Heart right ventricle (tissue), 16 donors: ENCODE results near the gene KRTAP5-1. TPM values are rescaled to one million over a fixed set of nuclear protein-coding genes. Genes with fewer than 3 reads are reported as not detected.

Experiments
- ATAC-seq, 8 donors: fragments of 200-7000 bp; cut with Tn5 transposase; one replicate each; pipeline ENCODE4 v1.9.1; 2020; ENCODE audit warnings: mild to moderate bottlenecking in 8 of 8, moderate library complexity in 8 of 8, moderate number of reproducible peaks in 1 of 8
- DNase-seq, 2 donors: peaks; one replicate each; pipeline ENCODE4 v3.0.0-alpha.2; 2020
- H3K27ac ChIP-seq, 10 donors: fragments of 200-600 bp; sonication (generic) in 2 of 10; one replicate each; pipeline versions ENCODE4 v1.5.0 to v1.8.0; 2020 to 2022; ENCODE audit warnings: mild to moderate bottlenecking in 3 of 10
- H3K27me3 ChIP-seq, 7 donors: fragments of 200-600 bp; one replicate each; pipeline ENCODE4 v1.8.0; 2021 to 2022; ENCODE audit warnings: mild to moderate bottlenecking in 2 of 7
- H3K36me3 ChIP-seq, 9 donors: fragments of 200-600 bp; sonication (generic) in 1 of 9; one replicate each; pipeline versions ENCODE4 v1.5.0 to v1.8.0; 2020 to 2022; ENCODE audit warnings: mild to moderate bottlenecking in 2 of 9
- H3K4me1 ChIP-seq, 9 donors: fragments of 200-600 bp; sonication (generic) in 1 of 9; one replicate each; pipeline versions ENCODE4 v1.5.0 to v1.8.0; 2020 to 2022; ENCODE audit warnings: mild to moderate bottlenecking in 4 of 9
- H3K4me3 ChIP-seq, 10 donors: fragments of 200-600 bp; sonication (generic) in 2 of 10; one replicate each; pipeline versions ENCODE4 v1.5.0 to v1.8.0; 2020 to 2022; ENCODE audit warnings: mild to moderate bottlenecking in 7 of 10, moderate library complexity in 2 of 10
- H3K9me3 ChIP-seq, 11 donors: fragments of 200-600 bp in 10 of 11; sonication (generic) in 2 of 11; one replicate each; pipeline versions ENCODE4 v1.5.0 to v1.8.0; 2013 to 2022; ENCODE audit warnings: mild to moderate bottlenecking in 2 of 11, control low read depth in 1 of 11, moderate library complexity in 1 of 11
- WGBS, 2 donors: extraction: QIAGEN DNeasy Blood & Tissue Kit; methylation state at CpG; one replicate each; pipeline ENCODE4 v1.1.7; 2013; ENCODE audit warnings: inconsistent platforms in 1 of 2; 5-methylcytosine and 5-hydroxymethylcytosine counted together
- intact Hi-C, 10 donors: fragments of 100-400 bp; cut with DNase I; formaldehyde crosslinking; loops; one replicate each; pipeline versions ENCODE4 v1.11.1 to v1.14.2; 2022
- polyA plus RNA-seq, 2 donors: library from polyadenylated mRNA; stranded (reverse); fragments of 200-250 nt; gene quantifications; one replicate each; pipeline ENCODE4 v1.2.3, GENCODE V29; 2013
- total RNA-seq, 10 donors: library from RNA; stranded (reverse); fragmentation: NEBNext Ultra II Directional in 3 of 10; extraction: Animal tissue kit (Norgen Biotek cat#: 25700) in 3 of 10; gene quantifications; one replicate each; pipeline versions ENCODE4 v1.2.1 to v1.2.4, GENCODE V29; 2021 to 2023
- TF ChIP-seq, protein P1 (sequence below), 9 donors: fragments of 200-600 bp; sonication (generic) in 2 of 9; IDR thresholded peaks; one replicate each; pipeline versions ENCODE4 v1.5.0 to v1.8.0; 2021 to 2022; ENCODE audit warnings: antibody characterized with exemption in 9 of 9, mild to moderate bottlenecking in 5 of 9, moderate library complexity in 1 of 9
- donor health status: Arrhythmogenic right ventricular cardiomyopathy.
- donor health status: ischemic (EF 13 %, LVEDD 7.1; RV severe dilation, severe dysfunction).
- donor health status: healthy with polysubstance abuse.
- donor health status: DM: no; HTN: yes; CAD: no.
- donor health status: DM: no; HTN: no; CAD: no.
- donor health status: ischemic (EF 25% LVEDD 6.9; RV normal size, moderate dysfunction).
- donor health status: ischemic (EF 25% LVEDD 5.7; RV mildly dilated, moderate dysfunction).
- donor health status: healthy.
- donor health status: DM: yes; HTN: yes; CAD: no.
- donor health status: Ischemic cardiomyopathy.
- donor health status: ischemic (EF 35%, LVEDD 5.7; RV mildly dilated, moderate dysfunction).
- donor health status: nonischemic (EF 11% LVEDD 7.7; RV severe dilation, severe dysfunction).
- donor health status: DM: yes; HTN: yes; CAD: no.
- donor health status: PGD.
- donor health status: ischemic (EF 29% LVEDD 5.4; RV normal size, mild dysfunction).
- donor health status: nonischemic (EF 23%, LVEDD 6.1; RV moderate dilation, normal function).

Gene KRTAP5-1
- total and polyA plus RNA-seq, 12 donors, result not detected

DNA sequence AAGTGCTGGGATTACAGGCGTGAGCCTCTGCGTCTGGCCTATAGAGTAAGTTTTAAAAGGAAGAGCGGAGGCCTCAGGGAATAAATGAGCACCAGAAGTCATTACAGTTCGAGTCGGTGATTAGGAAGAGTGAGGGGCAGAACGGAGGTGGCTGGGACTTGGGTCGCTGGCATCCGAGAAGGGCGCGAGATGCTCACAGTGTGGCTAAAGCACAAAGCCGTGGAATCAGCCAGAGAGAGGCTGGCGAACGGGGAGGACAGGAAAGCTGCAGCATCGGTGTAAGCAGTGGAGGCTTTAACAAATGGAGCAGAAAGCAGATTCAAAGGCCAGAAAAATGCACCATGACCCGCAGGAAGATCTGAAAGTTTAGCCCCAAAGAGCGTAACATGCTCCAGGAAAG is 39.5 kb upstream of the KRTAP5-1 start:
- Histone ChIP-seq H3K36me3 (no peaks in the 10 kb centered on the region), H3K9me3 (no peaks in the 10 kb centered on the region), H3K27me3 (peaks cover 0 to 45% (median 11%) of the 10 kb centered on the region in 7 donors), H3K27ac (no peak overlapping the region), H3K4me1 (peaks cover 0 to 10% (median 2%) of the 10 kb centered on the region in 9 donors), H3K4me3 (no peak overlapping the region)
- TF ChIP-seq, protein P1, sequence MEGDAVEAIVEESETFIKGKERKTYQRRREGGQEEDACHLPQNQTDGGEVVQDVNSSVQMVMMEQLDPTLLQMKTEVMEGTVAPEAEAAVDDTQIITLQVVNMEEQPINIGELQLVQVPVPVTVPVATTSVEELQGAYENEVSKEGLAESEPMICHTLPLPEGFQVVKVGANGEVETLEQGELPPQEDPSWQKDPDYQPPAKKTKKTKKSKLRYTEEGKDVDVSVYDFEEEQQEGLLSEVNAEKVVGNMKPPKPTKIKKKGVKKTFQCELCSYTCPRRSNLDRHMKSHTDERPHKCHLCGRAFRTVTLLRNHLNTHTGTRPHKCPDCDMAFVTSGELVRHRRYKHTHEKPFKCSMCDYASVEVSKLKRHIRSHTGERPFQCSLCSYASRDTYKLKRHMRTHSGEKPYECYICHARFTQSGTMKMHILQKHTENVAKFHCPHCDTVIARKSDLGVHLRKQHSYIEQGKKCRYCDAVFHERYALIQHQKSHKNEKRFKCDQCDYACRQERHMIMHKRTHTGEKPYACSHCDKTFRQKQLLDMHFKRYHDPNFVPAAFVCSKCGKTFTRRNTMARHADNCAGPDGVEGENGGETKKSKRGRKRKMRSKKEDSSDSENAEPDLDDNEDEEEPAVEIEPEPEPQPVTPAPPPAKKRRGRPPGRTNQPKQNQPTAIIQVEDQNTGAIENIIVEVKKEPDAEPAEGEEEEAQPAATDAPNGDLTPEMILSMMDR (IDR thresholded peaks at IDR 0.05), result no peak
- intact Hi-C loops, result loop anchor here in 6 of 10 donors (5.0 to 10.0 kb wide), 2 partner anchors 77 to 80 kb away; no protein-coding TSS in a partner anchor
- 83% methylated on average over 16 of the region's 16 CpGs for WGBS, 2 donors
- DNase-seq, result no peak
- no peak for ATAC-seq

DNA sequence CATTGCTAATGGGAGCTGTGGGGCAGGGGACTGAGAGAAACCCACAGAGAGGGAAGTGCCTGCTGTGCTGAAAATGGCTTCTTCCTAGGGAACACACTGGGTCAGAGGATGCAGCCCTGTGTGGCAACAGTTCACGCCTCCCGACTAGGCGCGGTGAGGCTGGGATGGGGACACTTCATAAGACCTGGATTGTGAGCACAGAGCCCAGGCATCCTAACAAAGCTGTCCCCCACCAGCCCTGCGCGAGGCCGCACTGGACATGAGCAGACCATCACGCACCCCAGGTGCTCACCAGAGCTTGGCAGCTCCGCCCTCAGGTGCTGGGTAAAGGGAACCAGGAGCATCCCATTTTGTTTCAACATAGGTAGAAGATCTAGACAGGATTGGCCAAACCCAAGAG is 38.6 kb upstream of the KRTAP5-1 start:
- peaks cover 0 to 42% (median 8%) of the 10 kb centered on the region in 7 donors for H3K27me3 ChIP-seq
- DNase-seq (no peak), ATAC-seq (no peak)
- WGBS, 2 donors, result 69 to 71% methylated on average over 9 of the region's 9 CpGs
- no peak overlapping the region for H3K27ac ChIP-seq
- peaks cover 0 to 3% (median 0%) of the 10 kb centered on the region in 9 donors for H3K4me1 ChIP-seq
- intact Hi-C loops, result loop anchor here in 5 of 10 donors (10.0 kb wide), 1 partner anchor 79 kb away; no protein-coding TSS in a partner anchor
- no peak overlapping the region for H3K4me3 ChIP-seq
- H3K36me3 ChIP-seq, result no peaks in the 10 kb centered on the region
- H3K9me3 ChIP-seq, result no peaks in the 10 kb centered on the region
- TF ChIP-seq, protein P1 (IDR thresholded peaks at IDR 0.05), result no peak

DNA sequence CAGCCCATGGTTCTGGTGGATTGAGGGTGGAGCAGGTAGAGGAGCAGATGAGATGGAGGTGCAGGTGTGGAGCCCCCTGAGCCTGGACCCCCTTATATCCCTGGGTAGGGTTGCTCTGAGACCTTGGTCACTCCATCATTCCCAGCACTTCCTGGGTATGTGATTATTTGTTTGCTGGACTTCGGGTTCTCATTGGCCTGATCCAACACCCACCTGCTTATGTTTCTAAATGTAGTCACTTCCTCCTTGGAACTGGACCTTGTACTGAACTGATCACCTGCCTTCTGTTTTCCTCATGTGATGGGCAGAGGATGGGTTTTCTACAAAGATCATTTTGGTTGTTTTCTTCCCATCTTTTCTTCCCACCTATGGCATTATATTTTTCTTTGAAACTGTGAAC is 37.0 kb upstream of the KRTAP5-1 start, which contains the start of gene KRTAP5-4:
Gene KRTAP5-4 (minus strand): TSS at position 53 of the 400 bp plus-strand sequence. CDS start 45 bp downstream, at position 8.
- Histone ChIP-seq H3K4me1 (no peaks in the 10 kb centered on the region), H3K9me3 (no peaks in the 10 kb centered on the region), H3K36me3 (no peaks in the 10 kb centered on the region), H3K27ac (no peak within 1 kb of the TSS), H3K27me3 (peaks cover 0 to 31% (median 12%) of the 10 kb centered on the region in 7 donors), H3K4me3 (no peak within 1 kb of the TSS)
- WGBS, 2 donors, result 41 to 63% methylated on average over 1 of the region's 1 CpG
- intact Hi-C loops, result loop anchor here in 5 of 10 donors (10.0 kb wide), 1 partner anchor 77 kb away; no protein-coding TSS in a partner anchor
- no peak for ATAC-seq
- TF ChIP-seq, protein P1 (IDR thresholded peaks at IDR 0.05), result no peak
- DNase-seq, result no peak

DNA sequence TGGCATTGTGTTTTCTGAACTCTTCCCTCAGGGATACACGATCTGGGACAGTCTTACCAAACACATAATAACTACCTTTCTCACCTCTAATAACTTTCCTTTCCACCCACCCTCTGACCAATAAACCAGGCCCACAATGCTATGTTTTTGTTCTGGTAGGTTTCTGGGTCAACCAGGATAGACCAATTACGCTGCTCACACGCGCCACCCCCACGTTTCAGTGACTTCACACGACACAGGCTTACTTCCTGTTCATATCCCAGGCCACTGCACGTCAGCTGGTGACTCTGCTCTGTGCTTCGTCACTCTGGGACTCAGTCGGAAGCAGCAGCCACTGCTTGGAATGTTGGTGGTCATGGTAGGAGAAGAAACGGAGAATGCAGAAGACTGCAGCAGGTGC is 34.4 kb upstream of the KRTAP5-1 start:
- Histone ChIP-seq H3K9me3 (no peaks in the 10 kb centered on the region), H3K27ac (no peak overlapping the region), H3K27me3 (peaks cover 0 to 34% (median 20%) of the 10 kb centered on the region in 7 donors), H3K4me1 (no peaks in the 10 kb centered on the region), H3K36me3 (no peaks in the 10 kb centered on the region), H3K4me3 (no peak overlapping the region)
- intact Hi-C loops, result no loop called here
- TF ChIP-seq, protein P1 (IDR thresholded peaks at IDR 0.05), result no peak
- DNase-seq (no peak), ATAC-seq (peak in 3 of 8 donors; percentile 47 to 81 (median 69))
- 30 to 36% methylated on average over 10 of the region's 10 CpGs for WGBS, 2 donors
